IPS-20b (cell line): ENCODE measurements around the gene TMEM158.
A peak's percentile ranks its signal among the peaks of the same experiment; 100 is the strongest.

Source experiments
- H3K27ac ChIP-seq: one replicate; pipeline ENCODE4 v1.5.1; 2013; ENCODE audit warnings: low read length
- H3K27me3 ChIP-seq: 2 replicates; pipeline ENCODE4 v1.6.1; 2013; ENCODE audit warnings: mild to moderate bottlenecking, low read length, inconsistent platforms; ENCODE audit not compliant: insufficient read depth
- H3K36me3 ChIP-seq: 2 replicates; pipeline ENCODE4 v1.6.1; 2013; ENCODE audit warnings: low read depth, mild to moderate bottlenecking, inconsistent platforms, low read length, moderate library complexity; ENCODE audit not compliant: insufficient read depth
- H3K4me1 ChIP-seq: 2 replicates; pipeline ENCODE4 v1.6.1; 2013; ENCODE audit warnings: mild to moderate bottlenecking, control low read depth, inconsistent platforms, low read length, moderate library complexity; ENCODE audit not compliant: insufficient read depth
- H3K4me3 ChIP-seq: 2 replicates; pipeline ENCODE4 v1.5.1; 2013; ENCODE audit warnings: mild to moderate bottlenecking, low read length, inconsistent platforms
- H3K9ac ChIP-seq: 2 replicates; pipeline ENCODE4 v1.6.1; 2013; ENCODE audit warnings: low read depth, mild to moderate bottlenecking, inconsistent platforms, low read length, moderate library complexity
- H3K9me3 ChIP-seq: 2 replicates; pipeline ENCODE4 v1.6.1; 2013; ENCODE audit warnings: mild to moderate bottlenecking, low read depth, low read length, inconsistent platforms; ENCODE audit not compliant: insufficient read depth

TMEM158 gene

GRCh38 chr3:45226206-45226915 is at the start of gene TMEM158:
Gene TMEM158 (minus strand): TSS chr3:45226287. CDS start chr3:45226027, 260 bp downstream.
- Histone ChIP-seq H3K9ac (peak within 1 kb of the TSS; percentile 57; the same call in 1 of the 2 replicates), H3K27me3 (peaks cover 35% of the 10 kb centered on the region), H3K4me3 (peak within 1 kb of the TSS; percentile 83), H3K36me3 (no peaks in the 10 kb centered on the region), H3K9me3 (no peaks in the 10 kb centered on the region), H3K4me1 (peaks cover 18% of the 10 kb centered on the region; the same call in 1 of the 2 replicates), H3K27ac (no peak within 1 kb of the TSS)

GRCh38 chr3:45275006-45275704 is 49.1 kb upstream of the TMEM158 start:
- Histone ChIP-seq H3K9me3 (peaks cover 6% of the 10 kb centered on the region; the same call in 1 of the 2 replicates), H3K9ac (no peak overlapping the region), H3K4me1 (peaks cover 12% of the 10 kb centered on the region; the same call in 1 of the 2 replicates), H3K36me3 (no peaks in the 10 kb centered on the region), H3K27ac (no peak overlapping the region), H3K27me3 (0 out of 2 replicates have a peak, but pooled peaks cover 9% of the 10 kb centered on the region), H3K4me3 (no peak overlapping the region)

- peaks cover 12% of the 10 kb centered on the region; the same call in 1 of the 2 replicates for H3K4me1 ChIP-seq
- H3K27ac ChIP-seq: no peak overlapping the region
- no peak overlapping the region for H3K4me3 ChIP-seq
- peaks cover 6% of the 10 kb centered on the region; the same call in 1 of the 2 replicates for H3K9me3 ChIP-seq
- 0 out of 2 replicates have a peak, but pooled peaks cover 9% of the 10 kb centered on the region for H3K27me3 ChIP-seq
- no peak overlapping the region for H3K9ac ChIP-seq
- no peaks in the 10 kb centered on the region for H3K36me3 ChIP-seq
These were observed 47.8 kb upstream of the TMEM158 start for GRCh38 chr3:45273681-45274515.

DNA sequence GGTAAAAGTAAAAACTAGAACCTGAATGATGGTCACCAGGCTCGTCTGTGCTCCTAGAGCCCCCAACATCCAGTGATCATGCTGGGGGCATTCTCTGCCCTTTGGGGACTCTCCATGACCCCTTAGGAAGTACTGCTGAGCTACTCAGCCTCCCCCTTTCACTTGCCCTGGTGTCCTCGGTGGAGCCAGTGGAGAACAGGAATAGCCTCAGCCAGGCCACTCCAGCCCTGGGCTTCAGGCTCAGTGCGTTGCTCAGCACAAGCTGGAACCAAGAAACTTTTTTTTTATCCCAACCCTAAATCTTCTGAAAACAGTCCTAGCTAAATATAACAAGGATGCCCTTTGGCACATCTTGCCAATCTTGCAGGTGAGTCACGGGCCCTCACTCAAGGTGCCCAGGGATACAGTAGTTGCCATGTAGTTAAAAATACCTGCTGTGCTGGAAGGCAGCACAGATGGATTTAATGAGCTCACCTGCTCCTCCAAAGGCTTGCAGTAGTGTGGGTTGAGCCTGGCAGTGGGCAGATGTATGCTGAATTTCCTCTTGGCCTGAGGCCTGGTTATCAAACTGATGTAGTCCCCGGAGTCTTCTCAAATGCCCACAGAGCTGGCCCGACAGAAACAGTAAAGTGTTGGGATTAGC is 46.9 kb upstream of the TMEM158 start:
- Histone ChIP-seq H3K36me3 (no peaks in the 10 kb centered on the region), H3K4me1 (peaks cover 12% of the 10 kb centered on the region; the same call in 1 of the 2 replicates), H3K4me3 (no peak overlapping the region), H3K9ac (no peak overlapping the region), H3K27ac (no peak overlapping the region), H3K9me3 (0 out of 2 replicates have a peak, but pooled peaks cover 6% of the 10 kb centered on the region), H3K27me3 (0 out of 2 replicates have a peak, but pooled peaks cover 9% of the 10 kb centered on the region)

DNA sequence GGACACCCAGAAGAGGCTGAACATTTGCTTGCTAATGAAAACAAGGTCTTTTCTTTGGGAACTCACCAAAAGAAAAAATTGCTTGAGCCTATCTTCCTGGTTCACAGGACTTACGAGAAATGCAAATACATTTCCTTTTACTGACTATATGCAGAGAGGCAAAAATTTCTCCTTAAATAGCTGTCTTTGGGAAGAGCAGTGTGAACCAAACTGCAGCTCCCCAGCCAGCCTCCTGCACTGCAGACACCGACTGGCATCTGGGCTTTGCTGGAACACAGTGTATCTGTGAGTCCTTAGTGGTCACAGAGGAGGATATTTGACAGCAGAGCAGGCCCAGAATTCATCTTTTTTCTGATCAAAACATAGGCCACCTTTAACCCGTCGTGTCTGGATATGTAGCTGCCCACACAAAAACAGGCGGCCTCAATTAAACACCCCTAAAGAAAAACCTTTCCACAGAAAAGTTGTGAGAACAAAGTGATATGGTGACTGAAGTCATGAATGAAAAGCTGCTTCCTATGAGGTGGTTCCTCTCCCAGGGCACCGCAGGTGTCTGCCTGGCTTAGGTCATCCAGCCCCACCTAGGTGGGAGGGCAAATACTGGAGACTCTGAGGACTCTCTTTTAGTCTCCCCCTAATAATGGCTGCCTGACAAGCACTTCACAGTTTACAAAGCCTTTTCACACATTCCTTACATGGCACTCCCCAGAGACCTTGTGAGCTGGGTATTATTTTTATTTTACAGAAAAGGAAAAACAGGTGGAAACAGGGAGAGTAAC is 46.1 kb upstream of the TMEM158 start:
- H3K36me3 ChIP-seq: no peaks in the 10 kb centered on the region
- H3K27ac ChIP-seq: no peak overlapping the region
- no peak overlapping the region for H3K9ac ChIP-seq
- H3K27me3 ChIP-seq: 0 out of 2 replicates have a peak, but pooled peaks cover 9% of the 10 kb centered on the region
- peaks cover 12% of the 10 kb centered on the region; the same call in 1 of the 2 replicates for H3K4me1 ChIP-seq
- no peaks in the 10 kb centered on the region for H3K9me3 ChIP-seq
- no peak overlapping the region for H3K4me3 ChIP-seq

DNA sequence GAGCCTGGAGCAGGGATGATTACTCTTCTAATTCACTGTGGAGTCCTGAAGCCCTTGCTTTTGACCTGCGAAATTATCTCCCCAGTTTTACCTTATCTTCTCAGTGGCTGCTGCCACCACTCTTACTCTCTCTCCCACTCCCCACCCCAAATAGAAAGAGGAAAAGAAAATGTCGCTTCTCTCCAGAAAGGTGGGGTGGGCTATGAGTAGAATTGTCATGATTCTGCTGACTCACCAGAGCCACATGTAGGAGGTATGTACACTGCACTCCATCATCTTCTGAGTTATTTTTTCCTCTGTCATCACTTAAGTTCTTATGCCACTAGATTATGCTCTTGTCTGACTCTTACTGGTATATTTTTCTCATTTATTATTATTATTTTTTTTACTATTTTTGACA is 43.9 kb upstream of the TMEM158 start:
- no peak overlapping the region for H3K4me3 ChIP-seq
- H3K27me3 ChIP-seq: 0 out of 2 replicates have a peak, but pooled peaks cover 9% of the 10 kb centered on the region
- H3K9me3 ChIP-seq: no peaks in the 10 kb centered on the region

GRCh38 chr3:45267097-45267496 is 41.0 kb upstream of the TMEM158 start:
- Histone ChIP-seq H3K27ac (no peak overlapping the region), H3K4me3 (no peak overlapping the region), H3K36me3 (no peaks in the 10 kb centered on the region), H3K27me3 (no peaks in the 10 kb centered on the region), H3K9me3 (no peaks in the 10 kb centered on the region), H3K9ac (no peak overlapping the region), H3K4me1 (no peaks in the 10 kb centered on the region)

More for the DNA sequence above, 43.9 kb upstream of the TMEM158 start:
- H3K36me3 ChIP-seq: no peaks in the 10 kb centered on the region
- no peak overlapping the region for H3K27ac ChIP-seq
- H3K9ac ChIP-seq: no peak overlapping the region
- 0 out of 2 replicates have a peak, but pooled peaks cover 3% of the 10 kb centered on the region for H3K4me1 ChIP-seq

GRCh38 chr3:45261333-45262110 is 35.4 kb upstream of the TMEM158 start:
- Histone ChIP-seq H3K4me1 (peaks cover 8% of the 10 kb centered on the region), H3K36me3 (no peaks in the 10 kb centered on the region)

DNA sequence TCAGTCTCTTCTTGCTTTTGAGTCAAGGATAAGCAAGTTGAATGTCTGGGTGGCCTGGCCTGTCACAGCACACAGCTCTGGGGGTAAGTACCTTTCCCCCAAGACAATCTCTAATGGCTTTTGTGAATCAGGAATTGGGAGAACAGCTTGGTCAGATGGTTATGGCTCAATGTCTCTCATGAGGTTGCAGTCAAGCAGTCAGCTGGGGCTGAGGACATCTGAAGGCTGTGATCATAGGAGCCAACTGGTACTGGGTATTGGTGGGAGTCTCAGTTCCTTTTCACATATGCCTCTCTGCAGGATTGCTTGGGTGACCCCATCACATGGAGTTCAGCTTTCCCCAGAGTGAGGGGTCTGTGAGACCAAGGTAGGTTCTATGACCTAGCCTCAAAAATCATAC is 33.0 kb upstream of the TMEM158 start:
- no peaks in the 10 kb centered on the region for H3K9me3 ChIP-seq
- no peak overlapping the region for H3K9ac ChIP-seq
- no peak overlapping the region for H3K27ac ChIP-seq
- H3K4me1 ChIP-seq: peaks cover 8% of the 10 kb centered on the region
- H3K4me3 ChIP-seq: no peak overlapping the region
- H3K36me3 ChIP-seq: no peaks in the 10 kb centered on the region
- no peaks in the 10 kb centered on the region for H3K27me3 ChIP-seq

More at GRCh38 chr3:45261333-45262110, 35.4 kb upstream of the TMEM158 start:
- no peaks in the 10 kb centered on the region for H3K27me3 ChIP-seq
- H3K27ac ChIP-seq: no peak overlapping the region
- no peak overlapping the region for H3K9ac ChIP-seq
- H3K9me3 ChIP-seq: no peaks in the 10 kb centered on the region
- no peak overlapping the region for H3K4me3 ChIP-seq

DNA sequence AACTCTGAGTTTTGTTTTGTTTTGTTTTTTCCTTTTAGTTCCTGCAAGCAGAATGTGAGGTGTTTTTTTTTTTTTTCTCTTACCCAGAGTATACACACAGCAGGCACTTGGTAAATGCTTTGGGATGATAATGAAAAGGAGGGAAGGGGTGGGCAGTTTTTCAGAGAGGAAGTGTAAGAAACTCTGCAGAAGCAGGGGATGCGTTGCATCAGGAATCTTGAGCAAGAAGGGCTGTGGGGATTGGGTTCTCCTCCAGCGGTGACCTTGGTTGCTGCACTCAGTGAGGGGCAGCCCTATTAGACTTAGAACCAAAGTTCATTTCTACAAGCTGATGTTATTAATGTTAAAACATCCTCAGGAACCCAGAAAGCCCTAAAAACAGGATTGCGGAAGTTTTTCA is 32.2 kb upstream of the TMEM158 start:
- no peak overlapping the region for H3K4me3 ChIP-seq
- no peak overlapping the region for H3K27ac ChIP-seq
- H3K9ac ChIP-seq: no peak overlapping the region
- H3K9me3 ChIP-seq: no peaks in the 10 kb centered on the region
- H3K27me3 ChIP-seq: no peaks in the 10 kb centered on the region
- H3K4me1 ChIP-seq: peaks cover 8% of the 10 kb centered on the region
- H3K36me3 ChIP-seq: no peaks in the 10 kb centered on the region
